ENCODE measurements around the gene INPP4B.
"Not testable (repeated sequence)": the region's sequence is repeated elsewhere in the genome, so short reads cannot be mapped to it uniquely, and the experiment has no call there.

INPP4B gene

GRCh38 chr4:142416121-142416520 lies 430.0 kb downstream of the INPP4B start:
- DNase-seq (ENCODE audit: low read depth in 3 of 3): no peak

- DNase-seq (ENCODE audit: low read depth in 3 of 3): no peak
These were observed 431.6 kb downstream of the INPP4B start for GRCh38 chr4:142414366-142414990.

GRCh38 chr4:142413485-142413884 lies 432.6 kb downstream of the INPP4B start:
- DNase-seq (ENCODE audit: low read depth in 3 of 3): no peak

- no peak for DNase-seq (ENCODE audit: low read depth in 3 of 3)
These were observed 434.1 kb downstream of the INPP4B start for GRCh38 chr4:142411993-142412392.

- DNase-seq (ENCODE audit: low read depth in 3 of 3): no peak
These were observed 438.1 kb downstream of the INPP4B start for GRCh38 chr4:142408003-142408441.

DNA sequence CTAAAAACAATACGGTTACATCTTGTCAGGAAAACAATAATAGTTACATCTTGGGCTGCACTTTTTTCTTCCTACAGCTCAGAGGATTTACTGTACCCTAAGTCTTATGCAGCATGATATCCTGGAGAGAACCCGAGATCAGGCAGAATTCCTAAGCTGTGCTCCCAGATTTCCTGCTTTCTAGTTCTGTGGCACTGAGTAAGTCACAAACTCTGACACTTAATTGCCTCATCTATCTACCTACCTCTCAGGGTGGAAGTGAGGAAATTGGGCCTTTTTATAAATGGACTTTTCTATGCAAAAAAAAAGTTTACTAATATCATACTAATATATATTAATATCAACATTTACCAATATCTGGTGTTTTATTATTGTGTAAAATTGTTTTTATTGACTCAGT lies 438.5 kb downstream of the INPP4B start:
- DNase-seq (ENCODE audit: low read depth in 3 of 3): no peak

- peak in 1 of 3 experiments; percentile 40 for DNase-seq (ENCODE audit: low read depth in 3 of 3)
These were observed 439.1 kb downstream of the INPP4B start for GRCh38 chr4:142406917-142407501.

GRCh38 chr4:142406499-142406835 lies 439.6 kb downstream of the INPP4B start:
- DNase-seq (ENCODE audit: low read depth in 3 of 3): no peak

- no peak for DNase-seq (ENCODE audit: low read depth in 3 of 3)
These were observed 440.2 kb downstream of the INPP4B start for GRCh38 chr4:142405695-142406498.

DNA sequence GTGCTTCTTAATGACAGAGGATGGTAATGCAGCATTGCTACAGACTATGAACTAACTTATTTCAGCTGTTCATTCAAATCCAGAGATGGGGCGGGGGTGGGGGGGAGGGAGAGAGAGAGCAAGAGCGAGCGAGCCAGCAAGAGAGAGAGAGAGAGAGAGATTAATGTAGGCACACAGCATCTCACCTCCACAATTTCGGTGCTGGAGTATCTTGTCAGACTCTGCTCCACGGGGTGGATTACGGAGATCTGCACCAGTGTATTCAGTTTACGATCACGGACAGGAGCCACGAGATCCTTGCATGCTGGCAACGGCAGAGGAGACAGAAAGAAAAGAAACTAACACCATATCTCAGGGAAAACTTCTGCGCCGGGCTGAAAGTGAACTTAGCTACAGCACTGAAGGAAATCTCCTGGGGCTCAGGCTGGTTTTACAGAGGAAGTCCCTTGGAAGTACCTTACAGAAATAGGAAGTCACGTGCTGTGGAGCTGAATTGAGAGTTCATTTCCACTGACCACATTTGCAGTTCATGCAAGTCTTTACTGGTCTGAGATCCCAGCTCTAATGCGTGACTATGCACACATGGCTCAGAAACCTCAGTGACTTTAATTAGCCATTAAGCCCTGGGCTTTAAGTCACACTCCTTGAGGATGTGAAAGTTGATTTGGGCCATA lies 440.9 kb downstream of the INPP4B start:
- peak; percentile 38 to 50 (median 47) for DNase-seq (ENCODE audit: low read depth in 3 of 3)

- peak in 2 of 3 experiments; percentile 46 to 60 for DNase-seq (ENCODE audit: low read depth in 3 of 3)
These were observed 441.9 kb downstream of the INPP4B start for GRCh38 chr4:142404191-142404611.

- DNase-seq (ENCODE audit: low read depth in 3 of 3): no peak
These were observed 443.2 kb downstream of the INPP4B start for GRCh38 chr4:142402900-142403299.

DNA sequence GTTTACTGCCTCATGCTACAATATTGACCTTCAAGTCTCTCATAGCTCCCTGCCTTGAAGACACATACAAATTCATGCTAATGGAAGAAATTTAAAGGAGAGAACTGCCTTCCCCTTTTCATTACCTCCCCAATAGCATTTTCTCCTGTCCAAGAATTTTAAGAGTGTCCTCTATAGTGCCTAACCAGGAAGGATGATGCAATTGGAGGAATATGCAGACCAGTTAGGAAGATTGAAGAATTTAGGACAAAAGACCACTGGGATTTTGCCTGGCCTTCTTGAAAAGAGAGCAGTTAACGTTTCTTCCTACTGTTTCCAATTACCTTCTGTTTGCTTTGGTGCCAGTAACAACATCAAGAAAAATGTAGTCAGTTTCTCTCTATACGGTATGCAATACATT lies 443.9 kb downstream of the INPP4B start:
- no peak for DNase-seq (ENCODE audit: low read depth in 3 of 3)

DNA sequence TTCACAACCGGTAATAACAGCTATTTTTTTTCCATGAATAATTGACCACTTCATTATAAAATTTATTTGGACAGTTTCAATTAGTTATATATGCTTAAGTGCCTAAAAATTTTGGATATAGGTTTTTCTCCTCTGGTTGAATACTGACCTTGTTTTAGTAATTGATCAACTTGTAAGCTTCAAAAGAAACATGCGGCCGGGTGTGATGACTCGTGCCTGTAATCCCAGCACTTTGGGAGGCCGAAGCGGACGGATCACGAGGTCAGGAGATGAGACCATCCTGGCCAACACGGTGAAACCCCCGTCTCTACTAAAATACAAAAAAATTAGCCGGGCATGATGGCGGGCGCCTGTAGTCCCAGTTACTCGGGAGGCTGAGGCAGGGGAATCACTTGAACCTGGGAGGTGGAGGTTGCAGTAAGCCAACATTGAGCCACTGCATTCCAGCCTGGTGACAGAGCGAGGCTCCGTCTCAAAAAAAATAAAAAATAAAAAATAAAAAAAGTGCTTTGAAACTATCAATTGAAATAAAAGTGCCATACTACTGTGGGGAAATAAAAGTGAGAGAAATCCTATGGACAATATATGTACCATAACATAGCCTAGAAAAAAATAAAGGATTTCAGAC lies 448.6 kb downstream of the INPP4B start:
- not testable (repeated sequence) for DNase-seq (ENCODE audit: low read depth in 3 of 3)

DNA sequence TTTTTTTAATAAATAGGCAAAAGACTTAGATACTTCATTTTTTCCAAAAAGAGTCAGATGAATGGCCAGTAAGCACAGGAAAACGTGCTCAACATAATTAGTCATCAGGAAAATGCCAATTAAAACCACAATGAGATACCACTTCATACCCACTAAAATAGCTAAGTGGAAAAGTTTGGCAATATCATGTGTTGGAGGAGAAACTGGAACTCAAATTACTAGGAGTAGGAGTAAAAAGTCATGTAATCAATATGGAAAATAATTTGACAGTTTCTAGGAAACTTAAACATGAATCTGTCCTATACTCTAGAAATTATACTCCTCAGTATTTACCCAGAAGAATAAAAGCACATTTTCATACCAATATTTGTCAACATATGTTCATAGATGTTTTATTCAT lies 449.8 kb downstream of the INPP4B start:
- no peak for DNase-seq (ENCODE audit: low read depth in 3 of 3)

DNA sequence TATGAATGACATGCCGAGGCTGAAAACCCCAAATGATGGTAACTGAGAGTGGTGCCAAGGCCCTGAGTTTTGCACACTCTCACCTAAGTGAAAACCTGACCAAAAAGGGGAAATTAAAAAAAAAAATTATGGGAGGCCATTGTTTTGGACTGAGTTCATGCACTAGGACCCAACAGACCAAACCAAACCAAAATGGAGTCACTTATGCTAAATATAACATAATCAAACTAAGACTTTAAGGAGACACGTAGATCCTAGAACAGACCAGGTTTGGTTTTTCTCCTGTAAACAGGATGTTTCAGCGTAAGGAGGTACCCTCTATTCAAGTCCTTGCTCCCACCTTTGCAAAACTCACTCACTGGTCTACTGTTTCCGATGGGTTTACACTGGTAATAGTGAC lies 453.0 kb downstream of the INPP4B start:
- DNase-seq (ENCODE audit: low read depth in 3 of 3): no peak

- DNase-seq (ENCODE audit: low read depth in 3 of 3): no peak
These were observed 459.2 kb downstream of the INPP4B start for GRCh38 chr4:142386856-142387255.

DNA sequence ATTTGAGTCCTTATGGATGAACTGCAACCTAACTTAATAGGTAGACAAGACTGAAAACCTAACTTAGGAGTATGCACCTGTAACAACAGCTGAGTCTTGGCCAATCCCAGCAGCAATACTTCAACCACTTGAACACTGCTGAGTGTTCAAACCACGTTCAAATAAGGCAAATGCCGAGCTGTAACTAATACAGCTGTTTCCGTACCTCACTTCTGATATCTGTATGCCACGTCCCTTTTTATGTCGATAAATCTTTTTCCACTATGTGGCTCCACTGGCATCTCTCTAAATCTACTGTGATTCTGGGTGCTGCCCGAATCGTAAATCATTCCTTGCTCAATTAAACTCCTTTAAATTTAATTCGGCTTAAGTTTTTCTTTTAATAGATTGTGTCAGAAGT lies 459.7 kb downstream of the INPP4B start:
- DNase-seq (ENCODE audit: low read depth in 3 of 3): no peak

DNA sequence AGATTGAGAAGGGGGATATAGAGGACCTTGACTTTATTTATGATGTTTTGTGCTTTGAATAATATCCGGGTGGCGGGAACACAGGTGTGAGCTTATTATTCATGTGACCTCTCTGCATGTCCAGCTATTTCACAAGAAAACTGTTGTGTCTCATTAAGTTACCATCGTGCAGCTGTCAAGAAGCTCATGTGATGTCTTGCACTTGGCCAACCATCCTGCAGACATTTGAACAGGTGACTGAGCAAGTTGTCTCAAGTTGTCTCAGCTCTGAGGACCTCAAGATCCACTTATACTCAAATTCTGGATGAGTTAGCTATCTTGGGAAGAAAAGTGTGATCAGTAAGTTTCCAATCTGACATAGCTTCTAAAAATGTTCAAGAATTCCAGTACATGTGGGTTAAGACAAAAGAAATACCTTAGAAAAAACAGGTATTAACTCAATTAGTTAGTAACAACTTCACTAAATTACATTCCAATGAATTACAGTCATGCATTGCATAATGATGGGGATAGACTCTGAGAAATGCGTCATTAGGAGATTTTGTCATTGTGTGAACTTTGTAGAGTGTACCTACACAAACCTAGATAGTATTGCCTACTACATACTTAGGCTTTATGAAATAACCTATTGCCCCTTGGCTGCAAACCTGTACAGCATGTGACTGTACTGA lies 462.2 kb downstream of the INPP4B start:
- DNase-seq (ENCODE audit: low read depth in 3 of 3): no peak

DNA sequence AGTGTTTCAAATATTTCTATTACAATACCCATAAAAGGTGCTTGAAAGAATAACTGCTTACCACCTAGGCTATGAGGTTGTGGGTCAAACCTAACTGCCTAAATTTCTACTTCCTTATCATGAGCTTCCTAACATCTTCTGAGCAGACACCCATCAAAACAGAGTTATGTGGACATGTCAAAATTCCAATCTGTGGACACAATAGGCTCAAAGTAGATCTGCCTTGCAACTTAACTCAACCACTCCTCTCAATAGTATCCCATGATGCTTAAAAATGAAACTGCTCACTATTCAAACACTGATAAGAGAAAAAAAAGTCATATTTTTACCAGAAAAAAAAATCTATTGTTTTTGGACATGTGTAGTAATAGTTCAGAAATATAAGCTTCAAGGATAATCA lies 462.7 kb downstream of the INPP4B start:
- no peak for DNase-seq (ENCODE audit: low read depth in 3 of 3)

DNA sequence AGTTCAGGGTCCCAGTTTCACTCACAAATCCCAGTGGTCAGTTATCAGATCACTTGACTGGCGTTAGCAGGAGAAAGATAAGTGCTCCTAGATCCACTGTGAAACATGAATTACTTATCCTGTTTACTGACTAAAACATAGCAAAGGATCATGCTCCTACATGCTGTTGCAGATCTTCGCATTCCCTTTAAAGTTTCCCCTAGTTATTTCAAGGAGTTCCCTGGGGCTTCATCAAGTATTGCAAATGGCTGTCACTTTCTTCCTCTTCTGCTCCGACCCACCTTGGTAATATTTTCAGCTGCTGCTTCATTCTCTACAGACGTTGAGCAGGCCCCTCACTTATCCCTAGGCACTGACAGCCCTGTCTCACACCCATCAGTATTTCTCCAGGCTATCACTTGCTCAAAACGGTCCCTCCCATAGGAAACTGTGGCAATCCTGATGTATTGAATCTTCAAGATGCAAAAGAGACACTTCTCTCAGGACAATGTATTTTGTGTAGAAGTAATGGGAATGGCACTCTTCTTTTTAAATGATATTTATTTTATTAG lies 466.0 kb downstream of the INPP4B start:
- DNase-seq (ENCODE audit: low read depth in 3 of 3): no peak
